ENCODE data around the gene SP2.

DNA sequence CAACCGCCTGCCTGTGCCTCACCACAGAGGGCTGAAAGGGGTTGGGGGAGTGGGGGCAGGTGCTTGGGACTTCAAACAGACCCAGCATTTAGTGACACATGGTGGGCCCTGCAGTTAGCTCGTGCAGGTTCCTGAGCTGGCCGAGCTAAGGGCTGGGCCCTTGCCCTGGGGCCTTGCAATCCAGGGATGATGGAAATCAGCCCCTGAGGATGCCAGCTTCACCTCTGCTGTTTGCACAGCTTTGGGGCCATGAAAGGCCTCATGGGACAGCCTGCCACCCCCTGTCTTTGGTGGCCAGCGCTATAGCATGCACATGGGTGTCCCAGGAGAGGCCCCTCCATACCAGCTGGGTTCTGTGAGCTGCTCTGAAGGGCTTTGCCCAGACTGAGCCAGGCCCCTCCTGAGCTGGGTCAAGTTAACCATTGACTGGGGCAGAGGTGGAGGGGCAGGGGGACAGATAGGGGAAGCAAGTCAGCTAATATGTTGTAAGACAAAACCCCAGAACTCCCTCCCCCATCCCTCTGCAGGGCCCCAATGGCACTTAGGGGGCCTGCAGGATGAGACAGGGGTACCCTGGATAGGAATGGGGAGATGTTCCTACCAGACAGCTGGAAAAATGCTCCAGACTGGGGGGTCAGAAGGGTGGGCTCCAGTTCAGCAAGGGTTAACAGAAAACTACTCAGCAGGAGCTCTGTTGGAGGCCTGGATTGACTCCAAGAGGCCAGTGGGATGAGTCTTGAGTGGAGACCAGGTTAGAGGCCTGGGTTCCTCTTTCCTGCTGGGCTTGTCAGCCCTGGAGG lies 61.0 kb downstream of the SP2 start:
- TF ChIP-seq POLR2A (IDR thresholded peaks at IDR 0.05; ENCODE audit: low read depth, low read length) (no peak), PAX5 (IDR thresholded peaks at IDR 0.05; ENCODE audit: insufficient read depth, low read length, severe bottlenecking) (no peak)

Data from GM12891 (cell line).